ENCODE measurements around the gene KRT86.
"Not testable (repeated sequence)": the region's sequence is repeated elsewhere in the genome, so short reads cannot be mapped to it uniquely, and the experiment has no call there.

KRT86 gene

GRCh38 chr12:52307836-52308805, 33.7 kb downstream of the KRT86 start:
- H3K4me1 ChIP-seq (ENCODE audit: control insufficient read depth, insufficient read depth, low read length): peaks cover 21% of the 10 kb centered on the region
- peak overlapping the region; percentile 100 for H3K4me2 ChIP-seq (ENCODE audit: low read length)
- H3K9me3 ChIP-seq (replicated peaks; ENCODE audit: low read length): no peaks in the 10 kb centered on the region
- peak overlapping the region; percentile 79 for H3K9ac ChIP-seq (ENCODE audit: low read depth, low read length)
- H3K4me3 ChIP-seq (ENCODE audit: low read length): peak overlapping the region; percentile 81
- peaks cover 4% of the 10 kb centered on the region for H3K27me3 ChIP-seq (ENCODE audit: control insufficient read depth, insufficient read depth, low read length)
- no peaks in the 10 kb centered on the region for H3K36me3 ChIP-seq (ENCODE audit: insufficient read depth, low read length)

GRCh38 chr12:52308806-52309425, 34.5 kb downstream of the KRT86 start:
- H3K4me3 ChIP-seq (ENCODE audit: low read length): peak overlapping the region; percentile 81
- peak overlapping the region; percentile 100 for H3K4me2 ChIP-seq (ENCODE audit: low read length)
- peaks cover 7% of the 10 kb centered on the region for H3K27me3 ChIP-seq (ENCODE audit: control insufficient read depth, insufficient read depth, low read length)
- peaks cover 21% of the 10 kb centered on the region for H3K4me1 ChIP-seq (ENCODE audit: control insufficient read depth, insufficient read depth, low read length)
- no peaks in the 10 kb centered on the region for H3K36me3 ChIP-seq (ENCODE audit: insufficient read depth, low read length)
- peak overlapping the region; percentile 79 for H3K9ac ChIP-seq (ENCODE audit: low read depth, low read length)
- H3K9me3 ChIP-seq (replicated peaks; ENCODE audit: low read length): no peaks in the 10 kb centered on the region

- Histone ChIP-seq H3K9me3 (replicated peaks; ENCODE audit: low read length) (no peaks in the 10 kb centered on the region), H3K4me1 (ENCODE audit: control insufficient read depth, insufficient read depth, low read length) (peaks cover 21% of the 10 kb centered on the region), H3K27me3 (ENCODE audit: control insufficient read depth, insufficient read depth, low read length) (peaks cover 16% of the 10 kb centered on the region), H3K9ac (ENCODE audit: low read depth, low read length) (no peak overlapping the region), H3K36me3 (ENCODE audit: insufficient read depth, low read length) (no peaks in the 10 kb centered on the region), H3K4me2 (ENCODE audit: low read length) (no peak overlapping the region), H3K4me3 (ENCODE audit: low read length) (no peak overlapping the region)
These were observed 36.3 kb downstream of the KRT86 start for GRCh38 chr12:52310622-52311284.

- H3K36me3 ChIP-seq (ENCODE audit: insufficient read depth, low read length): no peaks in the 10 kb centered on the region
- no peaks in the 10 kb centered on the region for H3K9me3 ChIP-seq (replicated peaks; ENCODE audit: low read length)
- H3K4me3 ChIP-seq (ENCODE audit: low read length): no peak overlapping the region
- no peak overlapping the region for H3K9ac ChIP-seq (ENCODE audit: low read depth, low read length)
- no peak overlapping the region for H3K4me2 ChIP-seq (ENCODE audit: low read length)
- peaks cover 16% of the 10 kb centered on the region for H3K27me3 ChIP-seq (ENCODE audit: control insufficient read depth, insufficient read depth, low read length)
- peaks cover 21% of the 10 kb centered on the region for H3K4me1 ChIP-seq (ENCODE audit: control insufficient read depth, insufficient read depth, low read length)
These were observed 36.8 kb downstream of the KRT86 start for GRCh38 chr12:52311285-52311648.

- no peaks in the 10 kb centered on the region for H3K9me3 ChIP-seq (replicated peaks; ENCODE audit: low read length)
- H3K36me3 ChIP-seq (ENCODE audit: insufficient read depth, low read length): no peaks in the 10 kb centered on the region
- no peak overlapping the region for H3K4me2 ChIP-seq (ENCODE audit: low read length)
- no peak overlapping the region for H3K9ac ChIP-seq (ENCODE audit: low read depth, low read length)
- H3K4me1 ChIP-seq (ENCODE audit: control insufficient read depth, insufficient read depth, low read length): peaks cover 21% of the 10 kb centered on the region
- peaks cover 16% of the 10 kb centered on the region for H3K27me3 ChIP-seq (ENCODE audit: control insufficient read depth, insufficient read depth, low read length)
- no peak overlapping the region for H3K4me3 ChIP-seq (ENCODE audit: low read length)
These were observed 37.6 kb downstream of the KRT86 start for GRCh38 chr12:52312086-52312485.

GRCh38 chr12:52313461-52313860, 39.0 kb downstream of the KRT86 start:
- Histone ChIP-seq H3K27me3 (ENCODE audit: control insufficient read depth, insufficient read depth, low read length) (peaks cover 19% of the 10 kb centered on the region), H3K36me3 (ENCODE audit: insufficient read depth, low read length) (no peaks in the 10 kb centered on the region), H3K4me2 (ENCODE audit: low read length) (no peak overlapping the region), H3K4me1 (ENCODE audit: control insufficient read depth, insufficient read depth, low read length) (peaks cover 13% of the 10 kb centered on the region), H3K4me3 (ENCODE audit: low read length) (no peak overlapping the region), H3K9ac (ENCODE audit: low read depth, low read length) (no peak overlapping the region), H3K9me3 (replicated peaks; ENCODE audit: low read length) (no peaks in the 10 kb centered on the region)

- no peak overlapping the region for H3K4me3 ChIP-seq (ENCODE audit: low read length)
- H3K9ac ChIP-seq (ENCODE audit: low read depth, low read length): no peak overlapping the region
- H3K36me3 ChIP-seq (ENCODE audit: insufficient read depth, low read length): no peaks in the 10 kb centered on the region
- H3K9me3 ChIP-seq (replicated peaks; ENCODE audit: low read length): no peaks in the 10 kb centered on the region
- no peak overlapping the region for H3K4me2 ChIP-seq (ENCODE audit: low read length)
- H3K27me3 ChIP-seq (ENCODE audit: control insufficient read depth, insufficient read depth, low read length): peaks cover 24% of the 10 kb centered on the region
- peaks cover 9% of the 10 kb centered on the region for H3K4me1 ChIP-seq (ENCODE audit: control insufficient read depth, insufficient read depth, low read length)
These were observed 39.5 kb downstream of the KRT86 start for GRCh38 chr12:52313926-52314325.

GRCh38 chr12:52314511-52314910, 40.1 kb downstream of the KRT86 start:
- Histone ChIP-seq H3K4me2 (ENCODE audit: low read length) (no peak overlapping the region), H3K4me3 (ENCODE audit: low read length) (no peak overlapping the region), H3K9me3 (replicated peaks; ENCODE audit: low read length) (no peaks in the 10 kb centered on the region), H3K9ac (ENCODE audit: low read depth, low read length) (no peak overlapping the region), H3K4me1 (ENCODE audit: control insufficient read depth, insufficient read depth, low read length) (peaks cover 6% of the 10 kb centered on the region), H3K36me3 (ENCODE audit: insufficient read depth, low read length) (no peaks in the 10 kb centered on the region), H3K27me3 (ENCODE audit: control insufficient read depth, insufficient read depth, low read length) (peaks cover 29% of the 10 kb centered on the region)

GRCh38 chr12:52315721-52316120, 41.3 kb downstream of the KRT86 start:
- H3K4me3 ChIP-seq (ENCODE audit: low read length); H3K9me3 ChIP-seq (replicated peaks; ENCODE audit: low read length); H3K4me1 ChIP-seq (ENCODE audit: control insufficient read depth, insufficient read depth, low read length); H3K9ac ChIP-seq (ENCODE audit: low read depth, low read length); H3K36me3 ChIP-seq (ENCODE audit: insufficient read depth, low read length); H3K4me2 ChIP-seq (ENCODE audit: low read length): not testable (repeated sequence)
- peaks cover 42% of the 10 kb centered on the region for H3K27me3 ChIP-seq (ENCODE audit: control insufficient read depth, insufficient read depth, low read length)

GRCh38 chr12:52316290-52316689, 41.8 kb downstream of the KRT86 start:
- Histone ChIP-seq H3K9ac (ENCODE audit: low read depth, low read length) (no peak overlapping the region), H3K9me3 (replicated peaks; ENCODE audit: low read length) (no peaks in the 10 kb centered on the region), H3K4me1 (ENCODE audit: control insufficient read depth, insufficient read depth, low read length) (peaks cover 3% of the 10 kb centered on the region), H3K4me2 (ENCODE audit: low read length) (no peak overlapping the region), H3K27me3 (ENCODE audit: control insufficient read depth, insufficient read depth, low read length) (peaks cover 46% of the 10 kb centered on the region), H3K36me3 (ENCODE audit: insufficient read depth, low read length) (no peaks in the 10 kb centered on the region), H3K4me3 (ENCODE audit: low read length) (no peak overlapping the region)

GRCh38 chr12:52316701-52317100, 42.3 kb downstream of the KRT86 start:
- H3K9ac ChIP-seq (ENCODE audit: low read depth, low read length): no peak overlapping the region
- no peak overlapping the region for H3K4me3 ChIP-seq (ENCODE audit: low read length)
- H3K9me3 ChIP-seq (replicated peaks; ENCODE audit: low read length): no peaks in the 10 kb centered on the region
- H3K4me1 ChIP-seq (ENCODE audit: control insufficient read depth, insufficient read depth, low read length): no peaks in the 10 kb centered on the region
- H3K36me3 ChIP-seq (ENCODE audit: insufficient read depth, low read length): no peaks in the 10 kb centered on the region
- peaks cover 50% of the 10 kb centered on the region for H3K27me3 ChIP-seq (ENCODE audit: control insufficient read depth, insufficient read depth, low read length)
- no peak overlapping the region for H3K4me2 ChIP-seq (ENCODE audit: low read length)

All from skeletal muscle satellite cell (primary cell).